Bone marrow (tissue), 2 donors: ENCODE results near the gene PLXNA3.

Experiments used
- DNase-seq, 2 donors: peaks; one replicate each; lab custom pipeline; 2025; lab: John Stamatoyannopoulos, UW

PLXNA3 gene

GRCh38 chrX:154435171-154435733 lies 22.8 kb upstream of the PLXNA3 start:
- no peak for DNase-seq

- peak in 1 of 2 donors; percentile 13 for DNase-seq
Measured at GRCh38 chrX:154436374-154436982, 21.6 kb upstream of the PLXNA3 start.

DNA sequence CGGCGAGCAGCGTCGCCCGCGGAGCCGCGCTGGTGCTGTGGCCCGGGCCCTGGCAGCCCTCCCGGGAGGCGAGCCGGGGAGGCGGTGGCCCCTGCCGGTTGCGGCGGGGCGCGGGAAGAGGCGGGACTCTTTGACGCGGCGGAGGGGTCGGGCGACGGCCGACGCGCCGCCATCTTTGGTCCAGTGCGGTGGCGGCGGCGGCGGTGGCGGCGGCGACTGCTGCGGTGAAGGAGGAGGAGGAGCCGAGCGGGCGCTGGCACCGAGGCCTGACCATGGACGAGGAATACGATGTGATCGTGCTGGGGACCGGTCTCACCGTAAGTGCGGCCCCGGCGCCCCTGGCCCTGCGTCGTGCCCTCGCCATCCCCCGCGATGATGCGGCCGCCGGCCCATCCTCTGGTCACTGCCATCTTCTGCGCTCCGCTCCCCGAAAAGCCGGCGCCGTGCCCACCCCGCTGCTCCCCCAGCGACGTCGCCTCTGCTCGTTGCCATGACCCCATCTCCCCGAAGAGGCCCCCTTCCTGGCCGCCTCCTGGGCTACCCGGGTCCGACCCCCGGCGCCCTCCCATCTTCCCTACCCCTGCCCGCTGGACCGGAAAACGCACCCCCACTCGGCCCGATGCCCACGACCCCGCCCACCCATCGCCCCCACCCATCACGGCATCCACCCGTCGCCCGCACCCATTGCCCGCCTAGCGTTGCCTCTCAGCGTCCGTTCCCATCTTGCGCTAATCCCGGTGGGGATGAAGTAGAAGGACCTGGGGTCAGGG lies 20.9 kb upstream of the PLXNA3 start, which contains the start of gene GDI1:
Gene GDI1, plus strand, starts transcription at position 172 of the 770 bp plus-strand sequence. Its CDS starts 101 bp downstream, at position 273.
- peak in 1 of 2 donors; percentile 33 for DNase-seq

GRCh38 chrX:154437971-154438893 lies 19.8 kb upstream of the PLXNA3 start:
- no peak for DNase-seq

GRCh38 chrX:154439841-154440240 lies 18.2 kb upstream of the PLXNA3 start:
- DNase-seq, result no peak

- no peak for DNase-seq
Measured at GRCh38 chrX:154440623-154441357, 17.3 kb upstream of the PLXNA3 start.

DNA sequence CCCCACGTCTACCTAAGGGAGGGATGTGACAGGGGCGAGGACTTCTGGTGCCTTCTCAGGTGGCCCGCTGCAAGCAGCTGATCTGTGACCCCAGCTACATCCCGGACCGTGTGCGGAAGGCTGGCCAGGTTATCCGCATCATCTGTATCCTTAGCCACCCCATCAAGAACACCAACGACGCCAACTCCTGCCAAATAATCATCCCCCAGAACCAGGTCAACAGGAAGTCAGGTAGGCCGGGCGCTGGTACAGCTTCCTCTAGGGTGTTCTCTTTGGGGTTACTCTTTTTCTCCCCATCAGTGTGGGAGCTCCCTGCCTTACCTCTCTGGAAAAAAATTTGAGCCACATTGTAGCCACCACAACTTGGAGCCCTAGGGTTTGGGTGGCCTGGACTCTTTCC lies 16.5 kb upstream of the PLXNA3 start:
- DNase-seq, result no peak

GRCh38 chrX:154441984-154442707 lies 15.9 kb upstream of the PLXNA3 start:
- DNase-seq, result no peak

- DNase-seq, result no peak
Measured at GRCh38 chrX:154443479-154443910, 14.6 kb upstream of the PLXNA3 start.

DNA sequence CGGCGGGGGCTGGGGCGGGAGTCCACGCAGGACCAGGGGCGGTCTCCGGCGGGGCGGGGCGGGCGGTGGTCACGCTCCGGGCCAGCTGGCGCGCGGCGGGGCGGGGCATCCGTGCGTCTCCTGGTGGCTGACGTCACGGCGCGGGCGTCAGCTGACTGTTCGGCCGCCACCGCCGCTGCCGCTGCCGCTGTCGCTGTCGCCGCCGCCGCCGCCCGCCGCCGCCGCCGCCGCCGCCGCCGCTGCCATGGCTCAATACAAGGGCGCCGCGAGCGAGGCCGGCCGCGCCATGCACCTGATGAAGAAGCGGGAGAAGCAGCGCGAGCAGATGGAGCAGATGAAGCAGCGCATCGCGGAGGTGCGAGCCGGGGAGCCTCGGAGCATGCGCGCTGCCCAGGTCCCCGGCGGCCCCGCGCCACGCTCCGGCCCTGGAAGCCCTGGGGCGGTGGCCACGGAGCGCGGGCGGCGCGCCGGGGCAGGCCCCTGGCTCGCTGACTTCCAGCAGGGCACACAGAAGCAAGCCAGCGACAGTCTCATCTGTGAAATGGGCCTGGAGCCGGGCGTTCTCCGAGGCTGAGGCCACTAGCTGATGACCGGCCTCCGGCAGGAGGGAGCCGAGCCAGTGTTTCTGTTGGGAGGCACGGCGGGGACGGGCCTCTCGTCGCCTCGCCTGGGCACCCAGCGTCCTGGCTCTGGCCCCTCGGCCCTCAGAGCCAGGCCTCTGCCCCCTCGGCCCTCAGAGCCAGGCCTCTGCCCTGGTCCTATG lies 13.9 kb upstream of the PLXNA3 start, which contains the start of gene FAM50A:
Gene FAM50A, plus strand, starts transcription at position 150 of the 763 bp plus-strand sequence. Its CDS starts 95 bp downstream, at position 245.
- peak in 1 of 2 donors; percentile 44 for DNase-seq

DNA sequence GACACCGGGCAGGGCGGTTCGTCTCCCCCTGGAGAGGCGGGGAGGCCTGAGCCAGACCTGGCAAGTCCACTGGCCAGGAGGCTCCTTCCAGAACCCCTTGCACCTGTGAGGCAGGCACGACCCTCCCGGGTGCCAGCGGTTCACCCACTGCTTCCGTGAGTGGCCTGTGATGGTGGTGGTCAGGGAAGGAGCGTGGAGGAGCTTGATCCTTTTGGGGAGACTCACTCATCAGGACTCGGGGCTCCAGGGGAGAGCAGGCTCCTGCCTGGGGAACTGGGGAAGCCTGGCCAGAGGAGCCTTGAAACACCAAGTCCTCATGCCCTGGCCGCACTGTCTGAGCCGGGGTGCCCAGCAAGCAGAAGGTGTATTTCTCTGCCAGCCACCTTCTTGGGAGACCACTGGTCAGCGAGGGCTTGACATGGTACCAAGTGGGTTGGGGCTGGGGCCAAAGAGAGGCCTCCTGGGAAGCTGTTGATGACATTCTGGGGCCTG lies 13.3 kb upstream of the PLXNA3 start:
- DNase-seq, result no peak

- DNase-seq, result no peak
Measured at GRCh38 chrX:154445776-154446175, 12.3 kb upstream of the PLXNA3 start.

- no peak for DNase-seq
Measured at GRCh38 chrX:154446430-154446829, 11.7 kb upstream of the PLXNA3 start.

DNA sequence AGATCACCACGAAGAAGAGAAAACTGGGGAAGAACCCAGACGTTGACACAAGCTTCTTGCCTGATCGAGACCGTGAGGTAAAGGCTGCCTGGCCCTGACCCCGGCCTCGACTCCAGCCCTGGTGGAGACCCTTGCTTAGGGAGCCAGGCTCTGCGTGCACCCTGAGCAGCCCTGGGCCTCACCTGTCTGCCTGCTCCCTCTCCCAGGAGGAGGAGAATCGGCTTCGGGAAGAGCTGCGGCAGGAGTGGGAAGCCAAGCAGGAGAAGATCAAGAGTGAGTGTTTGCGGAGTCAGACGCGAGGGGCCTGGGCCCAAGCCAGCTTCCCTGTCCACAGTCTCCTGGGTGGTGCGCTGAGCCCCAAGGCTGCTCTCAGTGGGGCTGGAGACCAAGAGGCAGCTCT lies 9.6 kb upstream of the PLXNA3 start:
- no peak for DNase-seq

- DNase-seq, result no peak
Measured at GRCh38 chrX:154449618-154450017, 8.5 kb upstream of the PLXNA3 start.

- DNase-seq, result no peak
Measured at GRCh38 chrX:154450312-154450711, 7.8 kb upstream of the PLXNA3 start.

GRCh38 chrX:154452823-154453222 lies 5.3 kb upstream of the PLXNA3 start:
- no peak for DNase-seq

GRCh38 chrX:154457491-154458115 lies 478 bp upstream of the PLXNA3 start:
- peak in 1 of 2 donors; percentile 29 for DNase-seq
